GM12892 (cell line): Measurements from ENCODE around the gene AP3S1.

Experiments used
- POLR2A ChIP-seq: IDR thresholded peaks from 2 replicates; pipeline ENCODE4 v1.6.1; 2011; ENCODE audit warnings: low read depth, low read length, control low read depth
- POLR2AphosphoS5 ChIP-seq: IDR thresholded peaks from 2 replicates; pipeline ENCODE4 v1.6.1; 2011; ENCODE audit warnings: low read depth, low read length, control low read depth
- TAF1 ChIP-seq: IDR thresholded peaks from 2 replicates; pipeline ENCODE4 v1.6.1; 2011; ENCODE audit warnings: low read depth, mild to moderate bottlenecking, control low read depth, low read length, borderline replicate concordance

DNA sequence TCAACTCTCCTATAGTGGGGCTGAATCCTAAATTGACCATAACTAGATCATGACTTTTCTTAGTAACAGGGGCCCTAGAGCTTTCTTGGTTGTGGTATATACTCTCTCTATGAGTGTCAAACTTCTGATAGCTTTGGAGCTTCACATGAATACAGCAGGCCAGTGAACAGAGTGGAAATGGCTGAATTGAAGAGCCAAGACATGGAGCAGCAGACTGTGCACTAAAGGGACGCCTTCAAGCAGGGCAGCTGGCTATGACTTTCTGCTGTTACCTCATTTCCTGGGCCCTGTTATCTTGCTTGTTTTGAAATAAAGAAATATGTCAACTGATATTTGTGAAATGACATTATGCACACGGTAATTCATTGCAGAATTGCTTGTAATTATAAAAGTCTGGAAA, 41.6 kb upstream of the AP3S1 start:
- no peak for TF ChIP-seq POLR2A
- TF ChIP-seq POLR2AphosphoS5, result no peak
- no peak for TF ChIP-seq TAF1
